HEK293T (cell line): ENCODE results near the gene ARRDC1.

Source experiments
- CTCF ChIA-PET: fragments of 350-600 bp; formaldehyde crosslinking; extraction: SDS; loops from one replicate; lab custom pipeline; 2021; ENCODE audit warnings: antibody characterized with exemption, inconsistent platforms; lab: Yijun Ruan, JAX
- POLR2A ChIA-PET: fragments of 350-600 bp; formaldehyde crosslinking; extraction: SDS; loops from one replicate; lab custom pipeline; 2020; ENCODE audit warnings: antibody characterized with exemption, inconsistent platforms; lab: Yijun Ruan, JAX
- DNase-seq: peaks from one replicate; pipeline ENCODE4 v3.0.0; 2012; ENCODE audit warnings: mixed read lengths; ENCODE audit errors: extremely low spot score
- ARNT ChIP-seq: fragments of 450-650 bp; IDR thresholded peaks from 2 replicates; pipeline ENCODE4 v1.6.1; 2017; ENCODE audit warnings: mild to moderate bottlenecking
- BHLHE40 ChIP-seq: fragments of 450-650 bp; IDR thresholded peaks from 2 replicates; pipeline ENCODE4 v1.6.1; 2016; ENCODE audit warnings: mild to moderate bottlenecking, moderate library complexity, borderline replicate concordance
- CTBP1 ChIP-seq: fragments of 450-650 bp; IDR thresholded peaks from 2 replicates; pipeline ENCODE4 v1.6.1; 2016; ENCODE audit warnings: borderline replicate concordance
- ELF4 ChIP-seq: fragments of 450-650 bp; IDR thresholded peaks from 2 replicates; pipeline ENCODE4 v1.6.1; 2017; ENCODE audit warnings: antibody characterized with exemption
- FOXA1 ChIP-seq: fragments of 450-650 bp; IDR thresholded peaks from 2 replicates; pipeline ENCODE4 v1.6.1; 2016; ENCODE audit warnings: mild to moderate bottlenecking
- FOXK2 ChIP-seq: fragments of 450-650 bp; IDR thresholded peaks from 2 replicates; pipeline ENCODE4 v1.6.1; 2016; ENCODE audit warnings: mild to moderate bottlenecking
- FOXM1 ChIP-seq: fragments of 450-650 bp; IDR thresholded peaks from 2 replicates; pipeline ENCODE4 v1.6.1; 2017; ENCODE audit warnings: mild to moderate bottlenecking, borderline replicate concordance
- HDGF ChIP-seq: fragments of 450-650 bp; IDR thresholded peaks from 2 replicates; pipeline ENCODE4 v1.6.1; 2017; ENCODE audit warnings: antibody characterized with exemption, borderline replicate concordance
- L3MBTL2 ChIP-seq: fragments of 450-650 bp; conservative IDR thresholded peaks from 2 replicates; pipeline ENCODE4 v1.6.1; 2016; ENCODE audit warnings: mild to moderate bottlenecking
- LEF1 ChIP-seq: fragments of 450-650 bp; IDR thresholded peaks from 2 replicates; pipeline ENCODE4 v1.6.1; 2017; ENCODE audit warnings: mild to moderate bottlenecking, borderline replicate concordance
- NFRKB ChIP-seq: fragments of 450-650 bp; IDR thresholded peaks from 2 replicates; pipeline ENCODE4 v1.6.1; 2016; ENCODE audit warnings: mild to moderate bottlenecking, moderate library complexity
- PKNOX1 ChIP-seq: fragments of 450-650 bp; IDR thresholded peaks from 2 replicates; pipeline ENCODE4 v1.6.1; 2016
- SP1 ChIP-seq: fragments of 450-650 bp; IDR thresholded peaks from 2 replicates; pipeline ENCODE4 v1.6.1; 2017
- SUZ12 ChIP-seq: fragments of 450-650 bp; IDR thresholded peaks from 2 replicates; pipeline ENCODE4 v1.6.1; 2016; ENCODE audit warnings: mild to moderate bottlenecking
- TARDBP ChIP-seq: fragments of 450-650 bp; IDR thresholded peaks from 2 replicates; pipeline ENCODE4 v1.6.1; 2016
- ZNF384 ChIP-seq: fragments of 450-650 bp; IDR thresholded peaks from 2 replicates; pipeline ENCODE4 v1.6.1; 2016

Gene ARRDC1

GRCh38 chr9:137602661-137603060 is 2.8 kb upstream of the ARRDC1 start:
- DNase-seq = no peak
- POLR2A ChIA-PET = interaction anchor here (0.9 to 2.1 kb wide), 4 partner anchors 12 to 23 kb away, joined by 3 to 7 read pairs (median 4); partner anchors contain the start of genes EHMT1 and ZMYND19
- CTCF ChIA-PET = interaction anchor here (1.4 to 2.1 kb wide), 2 partner anchors 12 to 23 kb away, joined by 3 to 6 read pairs; partner anchors contain the start of genes DPH7 and ZMYND19
- TF ChIP-seq L3MBTL2 (no peak), NFRKB (no peak), HDGF (no peak), LEF1 (no peak), ARNT (no peak), CTBP1 (no peak), ELF4 (no peak), PKNOX1 (no peak), FOXK2 (no peak), FOXM1 (no peak), TARDBP (no peak), SP1 (no peak), ZNF384 (no peak), SUZ12 (no peak), BHLHE40 (no peak), FOXA1 (no peak)

- ChIA-PET CTCF (interaction anchor here (2.1 kb wide), 1 partner anchor 24 kb away, joined by 6 read pairs; the partner anchor contains the start of gene DPH7), POLR2A (interaction anchor here (1.5 to 2.1 kb wide), 2 partner anchors 15 to 181 kb away, joined by 4 to 7 read pairs; partner anchors contain the start of genes EHMT1, EXD3 and NOXA1)
- no peak for TF ChIP-seq ELF4
- TF ChIP-seq L3MBTL2 = no peak
- TF ChIP-seq ZNF384 = no peak
- no peak for TF ChIP-seq HDGF
- TF ChIP-seq NFRKB = no peak
- no peak for TF ChIP-seq SUZ12
- no peak for TF ChIP-seq FOXK2
- no peak for DNase-seq
Observed at GRCh38 chr9:137603879-137604278, 1.6 kb upstream of the ARRDC1 start.

- POLR2A ChIA-PET = interaction anchor here (1.5 to 2.1 kb wide), 2 partner anchors 14 to 181 kb away, joined by 4 to 7 read pairs; partner anchors contain the start of genes EHMT1, EXD3 and NOXA1
- TF ChIP-seq FOXK2 (no peak), BHLHE40 (no peak), PKNOX1 (no peak), ZNF384 (no peak), FOXM1 (no peak), HDGF (no peak), ELF4 (no peak), SUZ12 (no peak), SP1 (no peak), NFRKB (no peak), CTBP1 (no peak), TARDBP (no peak), FOXA1 (no peak), ARNT (no peak), L3MBTL2 (no peak), LEF1 (no peak)
- no peak for DNase-seq
- CTCF ChIA-PET = no interaction called here
Observed at GRCh38 chr9:137604345-137605086, 970 bp upstream of the ARRDC1 start.

- ChIA-PET POLR2A (interaction anchor here (1.0 kb wide), 1 partner anchor 13 kb away, joined by 3 read pairs; the partner anchor contains the start of gene EHMT1), CTCF (no interaction called here)
- DNase-seq = no peak
- TF ChIP-seq SUZ12 = no peak
- TF ChIP-seq L3MBTL2 = no peak
- TF ChIP-seq TARDBP = no peak
- no peak for TF ChIP-seq LEF1
- no peak for TF ChIP-seq ARNT
- no peak for TF ChIP-seq ZNF384
- no peak for TF ChIP-seq SP1
- no peak for TF ChIP-seq FOXM1
- TF ChIP-seq NFRKB = no peak
- TF ChIP-seq BHLHE40 = no peak
- no peak for TF ChIP-seq ELF4
Observed at GRCh38 chr9:137606005-137606621, 627 bp downstream of the ARRDC1 start.

GRCh38 chr9:137606734-137607138 is 1.2 kb downstream of the ARRDC1 start:
- no peak for TF ChIP-seq ELF4
- TF ChIP-seq HDGF = no peak
- no peak for TF ChIP-seq SUZ12
- no peak for TF ChIP-seq TARDBP
- TF ChIP-seq FOXA1 = no peak
- no peak for TF ChIP-seq PKNOX1
- ChIA-PET CTCF (interaction anchor here (1.3 kb wide), 1 partner anchor 15 kb away, joined by 3 read pairs; no protein-coding TSS in a partner anchor), POLR2A (interaction anchor here (2.3 kb wide), 1 partner anchor 12 kb away, joined by 9 read pairs; the partner anchor contains the start of gene EHMT1)
- no peak for DNase-seq
